ENCODE measurements around the gene LHX1.

Gene LHX1

DNA sequence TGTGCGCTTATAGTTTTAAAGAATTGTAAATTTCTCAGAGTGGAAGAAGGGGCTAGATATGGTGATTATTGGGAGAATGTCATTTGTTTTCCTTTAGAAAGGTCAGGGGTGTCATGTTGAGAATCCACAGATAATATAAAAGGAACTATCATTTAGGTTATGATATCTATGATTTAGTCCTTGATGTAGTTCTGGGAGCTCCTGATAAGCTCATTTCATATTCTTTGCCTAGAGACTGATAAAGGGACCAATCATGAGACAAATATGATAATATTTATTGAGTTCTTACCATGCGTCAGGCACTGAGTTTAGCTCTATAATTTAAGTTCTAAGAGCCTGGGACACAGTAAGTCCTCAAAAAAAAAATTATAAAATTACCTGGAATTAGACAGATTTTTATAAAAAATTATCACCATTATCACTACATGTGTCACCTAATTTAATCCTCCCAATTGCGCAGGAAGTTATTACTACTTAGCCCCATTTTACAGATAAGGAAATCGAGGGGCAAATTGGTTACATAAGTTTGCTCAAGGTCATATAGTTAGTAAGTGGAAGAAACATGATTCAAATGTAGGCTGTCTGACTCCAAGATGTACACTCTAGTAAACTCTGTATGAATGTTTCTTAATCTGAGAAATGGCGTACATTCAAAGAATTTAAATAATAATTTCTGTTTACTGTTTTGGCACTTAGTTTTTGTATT, 14.0 kb downstream of the LHX1 start:
- DNase-seq (ENCODE audit: low read depth, low spot score): no peak

GRCh38 chr17:36971508-36971907, 34.2 kb downstream of the LHX1 start:
- DNase-seq (ENCODE audit: low read depth, low spot score): no peak

- no peak for DNase-seq (ENCODE audit: low read depth, low spot score)
Observed at GRCh38 chr17:36972186-36972700, 35.0 kb downstream of the LHX1 start.

DNA sequence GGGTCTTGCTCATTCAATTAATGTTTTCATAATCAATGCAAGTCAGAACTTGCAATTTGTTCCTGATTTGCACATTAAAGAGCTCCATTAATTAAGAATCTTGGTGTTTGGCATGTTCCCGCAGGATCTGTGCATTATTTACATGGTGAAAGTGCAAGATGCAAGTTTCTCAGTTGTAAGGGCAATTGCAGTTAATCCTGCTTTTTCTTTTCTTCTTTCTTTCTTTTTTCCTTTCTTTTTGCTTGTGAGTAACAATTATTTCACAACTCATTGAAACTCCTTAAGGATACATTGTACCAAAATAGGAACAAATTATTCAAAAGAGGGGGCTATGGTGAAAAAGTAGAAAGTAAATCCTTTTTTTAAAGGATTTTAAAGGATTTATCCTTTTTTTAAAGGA, 35.6 kb downstream of the LHX1 start:
- no peak for DNase-seq (ENCODE audit: low read depth, low spot score)

- no peak for DNase-seq (ENCODE audit: low read depth, low spot score)
Observed at GRCh38 chr17:36975922-36976515, 38.7 kb downstream of the LHX1 start.

DNA sequence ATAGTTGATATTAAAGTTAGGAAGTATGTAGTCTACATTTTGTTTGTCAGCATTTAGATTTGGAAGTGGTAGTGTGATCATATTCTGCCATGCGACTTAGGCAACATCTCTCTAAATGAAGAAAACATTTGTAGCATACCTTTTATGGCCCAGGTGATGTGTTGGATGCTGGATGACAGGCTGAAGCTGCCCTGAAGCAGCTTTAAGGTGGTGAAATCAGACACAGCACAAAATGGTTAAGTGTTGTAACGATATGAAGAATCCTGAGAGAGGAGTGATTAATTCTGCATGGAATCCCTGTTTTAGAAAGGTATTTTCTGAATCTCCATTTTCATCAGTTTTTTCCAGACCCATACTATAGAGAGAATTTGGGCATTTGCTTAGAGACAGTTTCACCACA, 39.8 kb downstream of the LHX1 start:
- no peak for DNase-seq (ENCODE audit: low read depth, low spot score)

DNA sequence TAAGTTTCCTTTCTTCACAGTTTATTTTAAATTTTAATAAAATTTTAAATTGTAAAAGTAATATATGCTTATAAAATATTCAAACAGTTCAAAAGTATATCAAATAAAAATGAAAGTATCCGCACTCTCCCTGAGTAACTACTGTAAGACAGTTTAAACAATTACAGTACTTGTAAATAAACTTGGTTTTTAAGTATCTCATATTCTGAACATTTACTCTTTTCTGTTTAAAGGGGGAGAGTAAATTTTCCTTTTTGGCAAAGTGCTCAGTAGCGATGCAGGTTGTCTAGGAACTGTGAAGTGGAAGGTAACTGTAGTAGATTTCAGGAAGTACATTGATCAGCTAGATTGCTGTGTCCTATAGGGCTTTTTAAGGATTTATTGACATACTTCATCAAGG, 40.3 kb downstream of the LHX1 start:
- no peak for DNase-seq (ENCODE audit: low read depth, low spot score)

GRCh38 chr17:36978810-36979564, 41.7 kb downstream of the LHX1 start:
- no peak for DNase-seq (ENCODE audit: low read depth, low spot score)

- no peak for DNase-seq (ENCODE audit: low read depth, low spot score)
Observed at GRCh38 chr17:36979565-36979941, 42.3 kb downstream of the LHX1 start.

- no peak for DNase-seq (ENCODE audit: low read depth, low spot score)
Observed at GRCh38 chr17:36980280-36980761, 43.0 kb downstream of the LHX1 start.

GRCh38 chr17:36983618-36984017, 46.3 kb downstream of the LHX1 start:
- no peak for DNase-seq (ENCODE audit: low read depth, low spot score)

GRCh38 chr17:36989173-36989572, 51.9 kb downstream of the LHX1 start:
- no peak for DNase-seq (ENCODE audit: low read depth, low spot score)

DNA sequence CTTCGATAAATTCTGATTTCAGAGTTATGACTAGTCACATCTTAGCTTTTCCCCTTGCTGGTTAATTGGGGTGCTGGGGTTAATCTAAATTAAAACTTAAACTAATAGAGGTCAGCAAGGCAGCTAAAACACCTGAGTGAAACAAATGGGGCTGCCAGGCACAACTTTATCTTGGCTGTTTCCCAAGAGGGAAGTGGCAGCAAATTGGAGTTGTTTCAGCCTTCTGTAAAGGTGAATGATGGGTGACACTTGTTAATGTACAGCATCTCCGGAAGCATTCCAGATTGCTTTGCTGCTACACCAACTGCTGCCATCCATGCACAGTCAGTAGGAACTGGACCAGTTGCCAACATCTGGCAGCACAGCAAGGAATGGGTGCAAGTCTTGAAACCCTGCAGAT, 55.4 kb downstream of the LHX1 start:
- no peak for DNase-seq (ENCODE audit: low read depth, low spot score)

- no peak for DNase-seq (ENCODE audit: low read depth, low spot score)
Observed at GRCh38 chr17:36993227-36993626, 56.0 kb downstream of the LHX1 start.

Measured in activated naive CD8-positive, alpha-beta T cell treated with anti-CD3 and anti-CD28 coated beads, Interleukin-2, amount 50 U/mL, for 16 hours (primary cell).